H1 (cell line): ENCODE results near the gene CFAP58. TPM values are rescaled to one million over a fixed set of nuclear protein-coding genes. Genes with fewer than 3 reads are reported as not detected.

ENCODE experiments used
- HDAC2 ChIP-seq, 2 experiments: fragments of 300-600 bp in 1 of 2; sonication (generic) in 1 of 2; IDR thresholded peaks; 2 replicates each; pipeline ENCODE4 v1.6.1; 2011 to 2012; ENCODE audit warnings: low read depth in 2 of 2, low read length in 2 of 2, mild to moderate bottlenecking in 2 of 2, moderate library complexity in 2 of 2, borderline replicate concordance in 1 of 2, inconsistent platforms in 1 of 2
- SIN3A ChIP-seq, 2 experiments: IDR thresholded peaks in 1 of 2; conservative IDR thresholded peaks in 1 of 2; 2 replicates each; pipeline ENCODE4 v1.6.1; 2011 to 2012; ENCODE audit warnings: low read length in 2 of 2, improper control_type of control experiment in 1 of 2, low read depth in 1 of 2, mild to moderate bottlenecking in 1 of 2
- ZNF274 ChIP-seq: IDR thresholded peaks from 2 replicates; pipeline ENCODE4 v1.7.0; 2012; ENCODE audit warnings: low read length, borderline replicate concordance; ENCODE audit errors: extremely low read depth
- polyA plus RNA-seq, 7 experiments: library from polyadenylated mRNA; depleted of rRNA in 3 of 7; stranded (reverse) in 5 of 7; unstranded in 2 of 7; fragments of >200 nt in 5 of 7; fragments of 200-250 nt in 2 of 7; gene quantifications; 1 replicate in 5 of 7; 2 replicates in 1 of 7; 4 replicates in 1 of 7; pipeline versions ENCODE4 v1.2.1 to v1.2.3, GENCODE V29; 2011 to 2013; ENCODE audit warnings: missing spikeins in 2 of 7, mixed read lengths in 2 of 7
- total RNA-seq: library from RNA; stranded (reverse); fragmentation: NEBNext Ultra II Directional; extraction: Animal tissue kit (Norgen Biotek cat#: 25700); gene quantifications from 2 replicates; pipeline ENCODE4 v1.2.1, GENCODE V29; 2021

The CFAP58 gene
- total and polyA plus RNA-seq, 2 of the 8 experiments (the other 6 are each of a cell fraction or from before 2014, with no cell fraction given), result 0.32 to 0.71 TPM

DNA sequence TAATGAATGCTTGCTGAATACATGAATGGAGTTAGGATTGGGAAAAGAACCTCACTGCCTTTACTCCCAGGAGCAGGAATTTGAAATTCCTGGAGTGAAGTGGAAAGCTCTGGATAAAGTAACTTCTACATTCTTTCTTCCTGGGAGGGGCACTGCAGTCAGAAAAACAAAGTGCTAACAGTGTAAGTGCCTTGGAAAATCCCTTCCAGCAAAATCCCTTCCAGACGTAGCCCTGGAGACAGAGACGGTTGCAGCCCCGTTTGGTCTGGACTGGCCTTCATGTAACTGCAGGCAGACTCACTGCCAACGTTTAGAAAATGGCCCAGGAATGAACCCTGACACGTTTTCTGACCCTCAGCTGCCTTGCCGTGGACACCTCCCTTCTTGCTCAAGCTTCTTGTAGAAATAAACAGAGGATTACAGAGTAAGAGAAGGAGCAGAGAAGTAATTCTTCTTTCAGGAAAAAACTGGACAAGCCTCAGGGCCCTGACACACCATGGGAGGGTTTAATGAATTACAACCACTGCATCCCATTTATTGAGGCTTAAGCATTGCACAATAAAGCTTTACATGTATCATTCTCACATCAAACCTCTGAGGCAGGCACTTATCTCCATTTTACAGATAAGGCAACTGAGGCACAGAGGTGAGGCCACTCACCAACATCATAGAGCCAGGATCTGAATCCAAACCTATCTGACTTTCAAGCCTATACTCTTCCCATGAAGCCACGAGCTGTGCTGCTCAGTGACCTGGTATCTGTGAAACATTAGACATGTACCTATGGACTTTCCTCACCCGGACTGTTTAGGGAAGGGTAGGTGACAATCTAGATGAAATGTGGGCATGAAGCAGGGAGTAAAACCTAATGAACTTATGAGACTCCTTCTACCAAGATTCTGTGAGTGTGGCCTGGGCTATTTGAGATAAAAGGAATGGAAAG, 23.2 kb upstream of the CFAP58 start (continued):
- TF ChIP-seq SIN3A (conservative IDR thresholded peaks at IDR 0.05 in 1 of 2, IDR thresholded peaks at IDR 0.05 in 1 of 2; ENCODE audit: low read depth in 1 of 2, low read length in 2 of 2) (no peak), HDAC2 (IDR thresholded peaks at IDR 0.05; ENCODE audit: borderline replicate concordance in 1 of 2, low read depth in 2 of 2, low read length in 2 of 2) (no peak), ZNF274 (no peak)
